A673 (cell line): ENCODE measurements around the gene NEURL1. TPM values are rescaled to one million over a fixed set of nuclear protein-coding genes. Genes with fewer than 3 reads are reported as not detected.

Experiments used
- BruUV-seq: library from RNA; stranded (reverse); fragments of 400-500 nt; replicated peaks from 2 replicates; lab custom pipeline; 2021; lab: Mats Ljungman, UMichigan
- CTCF ChIA-PET: fragments of 300-600 bp; sonication (Branson Sonifier 250); formaldehyde crosslinking; loops from one replicate; lab custom pipeline; 2022; ENCODE audit warnings: antibody characterized with exemption; lab: Charles Lee
- POLR2A ChIA-PET: fragments of 300-600 bp; sonication (Branson Sonifier 250); formaldehyde crosslinking; loops from one replicate; lab custom pipeline; 2022; ENCODE audit warnings: antibody characterized with exemption; ENCODE audit not compliant: low non-redundant PET; lab: Charles Lee
- DNase-seq: peaks from one replicate; pipeline ENCODE4 v3.0.0-alpha.2; 2015; ENCODE audit warnings: low spot score
- H3K27ac ChIP-seq: fragments of 200-600 bp; sonication (generic); 2 replicates; pipeline ENCODE4 v1.5.1; 2016; ENCODE audit warnings: mixed run types, low read depth, mild to moderate bottlenecking, mixed read lengths, antibody characterized with exemption, low read length; ENCODE audit not compliant: poor library complexity, severe bottlenecking
- H3K27me3 ChIP-seq: fragments of 200-600 bp; sonication (generic); replicated peaks from 2 replicates; pipeline ENCODE4 v1.6.1; 2017; ENCODE audit warnings: mixed run types, low read depth, mild to moderate bottlenecking, mixed read lengths, antibody characterized with exemption, low read length; ENCODE audit not compliant: insufficient read depth, poor library complexity
- H3K36me3 ChIP-seq: fragments of 200-600 bp; sonication (generic); 2 replicates; pipeline ENCODE4 v1.6.1; 2016; ENCODE audit warnings: mixed run types, mild to moderate bottlenecking, mixed read lengths, antibody characterized with exemption, low read length; ENCODE audit not compliant: insufficient read depth, poor library complexity, severe bottlenecking
- H3K4me1 ChIP-seq: fragments of 200-600 bp; sonication (generic); 2 replicates; pipeline ENCODE4 v1.6.1; 2017; ENCODE audit warnings: mixed run types, mild to moderate bottlenecking, mixed read lengths, antibody characterized with exemption, low read length; ENCODE audit not compliant: insufficient read depth, poor library complexity, severe bottlenecking
- H3K4me3 ChIP-seq: fragments of 200-600 bp; sonication (generic); 2 replicates; pipeline ENCODE4 v1.5.1; 2016; ENCODE audit warnings: low read depth, mixed run types, mild to moderate bottlenecking, mixed read lengths, low read length; ENCODE audit not compliant: poor library complexity, severe bottlenecking
- H3K9me3 ChIP-seq: fragments of 200-600 bp; sonication (generic); 2 replicates; pipeline ENCODE4 v1.6.1; 2016; ENCODE audit warnings: mixed run types, low read depth, mild to moderate bottlenecking, mixed read lengths, antibody characterized with exemption, low read length; ENCODE audit not compliant: poor library complexity, severe bottlenecking
- EZH2 ChIP-seq: fragments of 200-600 bp; sonication (generic); IDR thresholded peaks from 2 replicates; pipeline ENCODE4 v1.6.1; 2017; ENCODE audit warnings: borderline replicate concordance, low read depth, mild to moderate bottlenecking, mixed read lengths, antibody characterized with exemption, low read length; ENCODE audit not compliant: poor library complexity, severe bottlenecking
- intact Hi-C: fragments of 100-400 bp; cut with micrococcal nuclease; formaldehyde crosslinking; loops from one replicate; pipeline ENCODE4 v1.10.0; 2022; ENCODE audit not compliant: unreplicated experiment
- total RNA-seq: library from RNA; stranded (reverse); gene quantifications from 2 replicates; pipeline ENCODE4 v1.2.3, GENCODE V29; 2021
- TF ChIP-seq, protein P1 (sequence below): fragments of 300-800, 200-600 bp; sonication (generic); conservative IDR thresholded peaks from 2 replicates; pipeline ENCODE4 v1.5.1; 2017; ENCODE audit warnings: low read depth, mild to moderate bottlenecking, antibody characterized with exemption, low read length, moderate library complexity, mixed read lengths

NEURL1 gene
- total RNA-seq, 1 experiment from 2014 or later, result 0.52 TPM

DNA sequence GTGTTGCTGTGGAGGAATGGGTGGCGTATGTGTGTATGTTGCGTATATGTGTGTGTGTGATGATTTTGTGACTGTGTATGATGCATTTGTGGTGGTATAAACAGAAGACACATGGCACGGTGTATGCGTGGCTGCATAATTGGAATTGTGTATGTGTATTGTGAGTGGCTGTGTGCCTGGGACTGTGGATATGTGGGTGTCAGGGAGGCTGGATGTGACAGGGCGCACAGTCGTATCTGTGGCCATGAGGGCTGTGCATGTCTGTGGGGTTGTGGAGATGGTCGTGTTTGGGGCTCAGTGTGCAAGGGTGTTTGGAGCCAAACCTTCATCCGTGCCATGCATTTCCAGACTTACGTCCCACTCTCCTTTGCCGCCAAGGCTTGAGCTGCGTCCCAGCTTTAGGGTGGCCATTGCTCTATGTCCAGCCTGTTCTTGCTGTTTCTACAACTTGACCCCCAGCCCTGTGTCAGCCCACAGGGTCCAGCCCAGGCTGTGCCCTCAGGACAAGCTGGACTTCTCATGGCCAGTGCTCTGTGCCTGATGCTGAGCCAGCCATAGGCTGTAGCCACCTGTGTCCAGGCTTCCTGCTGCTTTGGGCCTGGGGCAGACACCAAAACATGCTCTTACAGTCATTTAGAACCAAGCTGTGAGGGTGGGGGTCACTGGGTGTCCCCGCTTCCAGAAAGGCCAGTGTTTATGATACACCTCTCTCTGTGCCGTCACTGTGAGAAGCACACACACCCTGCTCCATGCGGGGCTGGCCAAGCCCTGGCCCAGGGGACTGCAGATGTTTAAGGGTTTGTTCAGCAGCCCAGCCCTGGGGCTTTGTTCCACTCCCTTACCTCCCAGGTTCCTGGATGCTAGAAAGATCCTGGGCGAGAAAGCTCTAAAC is 127.6 kb downstream of the NEURL1 start:
- DNase-seq, result no peak
- intact Hi-C loops, result no loop called here
- Histone ChIP-seq H3K4me3 (no peak overlapping the region), H3K27ac (no peak overlapping the region), H3K9me3 (no peaks in the 10 kb centered on the region), H3K36me3 (peaks cover 15% of the 10 kb centered on the region), H3K4me1 (no peaks in the 10 kb centered on the region), H3K27me3 (no peaks in the 10 kb centered on the region)
- BruUV-seq, result no TSS peak
- TF ChIP-seq EZH2, result no peak
- TF ChIP-seq, protein P1, sequence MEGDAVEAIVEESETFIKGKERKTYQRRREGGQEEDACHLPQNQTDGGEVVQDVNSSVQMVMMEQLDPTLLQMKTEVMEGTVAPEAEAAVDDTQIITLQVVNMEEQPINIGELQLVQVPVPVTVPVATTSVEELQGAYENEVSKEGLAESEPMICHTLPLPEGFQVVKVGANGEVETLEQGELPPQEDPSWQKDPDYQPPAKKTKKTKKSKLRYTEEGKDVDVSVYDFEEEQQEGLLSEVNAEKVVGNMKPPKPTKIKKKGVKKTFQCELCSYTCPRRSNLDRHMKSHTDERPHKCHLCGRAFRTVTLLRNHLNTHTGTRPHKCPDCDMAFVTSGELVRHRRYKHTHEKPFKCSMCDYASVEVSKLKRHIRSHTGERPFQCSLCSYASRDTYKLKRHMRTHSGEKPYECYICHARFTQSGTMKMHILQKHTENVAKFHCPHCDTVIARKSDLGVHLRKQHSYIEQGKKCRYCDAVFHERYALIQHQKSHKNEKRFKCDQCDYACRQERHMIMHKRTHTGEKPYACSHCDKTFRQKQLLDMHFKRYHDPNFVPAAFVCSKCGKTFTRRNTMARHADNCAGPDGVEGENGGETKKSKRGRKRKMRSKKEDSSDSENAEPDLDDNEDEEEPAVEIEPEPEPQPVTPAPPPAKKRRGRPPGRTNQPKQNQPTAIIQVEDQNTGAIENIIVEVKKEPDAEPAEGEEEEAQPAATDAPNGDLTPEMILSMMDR, result no peak
- ChIA-PET CTCF (no interaction called here), POLR2A (no interaction called here)

DNA sequence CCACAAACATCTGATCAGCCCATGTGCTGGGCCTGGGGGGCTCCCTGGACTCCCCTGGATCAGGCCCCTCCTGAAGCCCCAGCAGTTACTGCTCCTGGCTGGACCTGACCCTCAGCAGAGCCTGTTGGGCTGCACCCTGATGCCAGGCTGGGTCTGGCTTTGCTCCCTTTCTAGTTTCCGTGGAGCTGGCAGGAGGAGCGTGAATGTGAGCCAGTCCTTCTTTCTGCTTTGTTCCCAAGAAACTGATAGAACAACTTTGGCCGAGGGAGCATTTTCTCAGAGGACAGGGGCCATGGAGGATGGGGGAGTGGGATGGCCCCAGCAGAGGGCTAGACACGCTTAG is 128.2 kb downstream of the NEURL1 start:
- intact Hi-C loops, result no loop called here
- TF ChIP-seq EZH2, result no peak
- TF ChIP-seq, protein P1, result no peak

DNA sequence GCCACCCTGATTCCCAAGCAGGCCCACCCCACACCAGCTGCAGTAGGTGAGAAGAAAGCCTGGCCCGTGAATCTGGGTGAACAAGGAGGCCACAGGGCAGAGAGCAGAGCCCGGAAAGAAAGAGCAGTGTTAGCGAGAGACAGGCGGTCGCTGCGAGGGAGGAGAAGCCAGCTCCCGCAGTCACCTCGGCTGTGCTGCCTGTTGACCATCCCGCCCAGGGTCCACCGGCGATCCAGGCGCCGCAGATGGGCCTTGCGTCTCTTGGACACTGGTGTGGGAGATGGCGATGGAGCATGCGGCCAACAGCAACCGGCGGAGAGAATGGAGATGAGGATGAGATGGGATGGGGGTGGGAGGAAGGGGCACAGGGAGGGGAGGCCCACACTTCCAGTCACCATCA is 128.8 kb downstream of the NEURL1 start:
- Histone ChIP-seq H3K27ac (no peak overlapping the region), H3K9me3 (no peaks in the 10 kb centered on the region), H3K4me1 (no peaks in the 10 kb centered on the region), H3K36me3 (peaks cover 11% of the 10 kb centered on the region), H3K4me3 (no peak overlapping the region), H3K27me3 (no peaks in the 10 kb centered on the region)
- POLR2A ChIA-PET, result no interaction called here
- CTCF ChIA-PET, result no interaction called here
- no peak for DNase-seq
- no TSS peak for BruUV-seq
- no peak for TF ChIP-seq EZH2
- TF ChIP-seq, protein P1, result no peak
- intact Hi-C loops, result no loop called here

More for the DNA sequence above, 128.2 kb downstream of the NEURL1 start:
- no peaks in the 10 kb centered on the region for H3K9me3 ChIP-seq
- CTCF ChIA-PET, result no interaction called here
- POLR2A ChIA-PET, result no interaction called here
- DNase-seq, result no peak
- no peaks in the 10 kb centered on the region for H3K27me3 ChIP-seq
- no peaks in the 10 kb centered on the region for H3K4me1 ChIP-seq
- peaks cover 15% of the 10 kb centered on the region for H3K36me3 ChIP-seq
- no peak overlapping the region for H3K4me3 ChIP-seq
- BruUV-seq, result no TSS peak
- no peak overlapping the region for H3K27ac ChIP-seq
